H1 (cell line): ENCODE results near the gene C3orf18. TPM values are rescaled to one million over a fixed set of nuclear protein-coding genes. Genes with fewer than 3 reads are reported as not detected.

Experiments
- CTCF ChIA-PET: fragments of 300-600 bp; sonication (Branson Sonifier 250); formaldehyde crosslinking; loops from one replicate; lab custom pipeline; 2021; ENCODE audit not compliant: partially characterized antibody; lab: Charles Lee
- POLR2A ChIA-PET: fragments of 300-600 bp; sonication (Branson Sonifier 250); formaldehyde crosslinking; loops from one replicate; lab custom pipeline; 2021; ENCODE audit warnings: inconsistent platforms; ENCODE audit not compliant: partially characterized antibody; lab: Charles Lee
- DNase-seq, 2 experiments: peaks; one replicate each; pipeline versions ENCODE4 v3.0.0 to v3.0.0-alpha.2; 2010 to 2022; ENCODE audit warnings: low spot score in 2 of 2, low read depth in 1 of 2, mixed read lengths in 1 of 2
- FAIRE-seq: peaks from 2 replicates; lab custom pipeline; 2011; peaks lifted over from hg19 to GRCh38; lab: Jason Lieb, UNC
- H2AFZ ChIP-seq: 2 replicates; pipeline ENCODE4 v1.8.1; 2012; ENCODE audit warnings: low read length, inconsistent platforms
- H2AK5ac ChIP-seq: 2 replicates; pipeline ENCODE4 v1.6.1; 2013; ENCODE audit warnings: low read depth, low read length
- H2BK120ac ChIP-seq: replicated peaks from 2 replicates; pipeline ENCODE3; 2013; ENCODE audit warnings: low read depth, low read length, inconsistent platforms
- H2BK12ac ChIP-seq: 2 replicates; pipeline ENCODE4 v1.6.1; 2013; ENCODE audit warnings: low read depth, low read length
- H2BK15ac ChIP-seq: 2 replicates; pipeline ENCODE4 v1.6.1; 2013; ENCODE audit warnings: low read length
- H2BK20ac ChIP-seq: 2 replicates; pipeline ENCODE4 v1.6.1; 2013; ENCODE audit warnings: low read length
- H2BK5ac ChIP-seq: 2 replicates; pipeline ENCODE4 v1.6.1; 2013; ENCODE audit warnings: low read depth, low read length
- H3K14ac ChIP-seq: 2 replicates; pipeline ENCODE4 v1.6.1; 2013; ENCODE audit warnings: inconsistent platforms; ENCODE audit not compliant: insufficient read length
- H3K18ac ChIP-seq: 2 replicates; pipeline ENCODE4 v1.6.1; 2013; ENCODE audit warnings: low read length; ENCODE audit errors: extremely low read depth
- H3K23ac ChIP-seq: 2 replicates; pipeline ENCODE4 v1.6.1; 2013; ENCODE audit warnings: inconsistent platforms; ENCODE audit not compliant: insufficient read length
- H3K23me2 ChIP-seq: 2 replicates; pipeline ENCODE4 v1.6.1; 2013; ENCODE audit warnings: low read depth, low read length
- H3K27ac ChIP-seq: 2 replicates; pipeline ENCODE4 v1.6.1; 2011; ENCODE audit warnings: low read depth, low read length, inconsistent platforms
- H3K27me3 ChIP-seq, 4 experiments: replicated peaks in 1 of 4; 1 replicate in 1 of 4; 2 replicates in 3 of 4; pipeline versions ENCODE4 v1.6.1 to v1.8.1; 2011 to 2013; ENCODE audit warnings: low read length in 3 of 4, mild to moderate bottlenecking in 3 of 4, inconsistent platforms in 2 of 4, mixed read lengths in 2 of 4, moderate library complexity in 1 of 4; ENCODE audit not compliant: control insufficient read depth in 3 of 4, insufficient read depth in 3 of 4; ENCODE audit errors: extremely low read depth in 1 of 4
- H3K36me3 ChIP-seq, 4 experiments: 2 replicates each; pipeline versions ENCODE4 v1.6.1 to v1.8.1; 2011 to 2013; ENCODE audit warnings: mild to moderate bottlenecking in 4 of 4, low read length in 3 of 4, moderate library complexity in 2 of 4, control low read depth in 1 of 4, inconsistent platforms in 1 of 4; ENCODE audit not compliant: insufficient read depth in 4 of 4, control insufficient read depth in 2 of 4
- H3K4ac ChIP-seq: replicated peaks from 2 replicates; pipeline ENCODE3; 2013; ENCODE audit warnings: low read length, low read depth, mixed read lengths, inconsistent platforms; ENCODE audit not compliant: insufficient read length
- H3K4me1 ChIP-seq, 4 experiments: replicated peaks in 1 of 4; 1 replicate in 1 of 4; 2 replicates in 3 of 4; pipeline versions ENCODE4 v1.6.1 to v1.8.1; 2011 to 2013; ENCODE audit warnings: low read length in 3 of 4, inconsistent platforms in 2 of 4, mixed read lengths in 1 of 4; ENCODE audit not compliant: insufficient read depth in 4 of 4, control insufficient read depth in 3 of 4
- H3K4me2 ChIP-seq, 2 experiments: 2 replicates each; pipeline versions ENCODE4 v1.6.1 to v1.8.1; 2011 to 2013; ENCODE audit warnings: low read depth in 2 of 2, low read length in 2 of 2, control low read depth in 1 of 2, inconsistent platforms in 1 of 2, mild to moderate bottlenecking in 1 of 2; ENCODE audit not compliant: insufficient read depth in 1 of 2
- H3K4me3 ChIP-seq, 4 experiments: fragments of 200-600, 300-600 bp in 1 of 4; sonication (generic), shearing (Covaris generic), sonication (Bioruptor Twin) in 1 of 4; 2 replicates each; pipeline versions ENCODE4 v1.5.1 to v1.8.1; 2011 to 2016; ENCODE audit warnings: low read length in 4 of 4, low read depth in 3 of 4, control low read depth in 2 of 4, inconsistent platforms in 2 of 4, mild to moderate bottlenecking in 2 of 4, mixed read lengths in 1 of 4, moderate library complexity in 1 of 4; ENCODE audit not compliant: insufficient read depth in 2 of 4; ENCODE audit errors: extremely low read depth in 1 of 4
- H3K56ac ChIP-seq: replicated peaks from 2 replicates; pipeline ENCODE3; 2013; ENCODE audit warnings: low read depth, mild to moderate bottlenecking, mixed read lengths, low read length, inconsistent platforms; ENCODE audit not compliant: insufficient read length
- H3K79me1 ChIP-seq: 2 replicates; pipeline ENCODE4 v1.6.1; 2013; ENCODE audit warnings: low read depth, low read length, control low read depth
- H3K79me2 ChIP-seq, 2 experiments: 2 replicates each; pipeline versions ENCODE4 v1.6.1 to v1.8.1; 2012 to 2013; ENCODE audit warnings: low read length in 2 of 2, mild to moderate bottlenecking in 2 of 2, inconsistent platforms in 1 of 2; ENCODE audit not compliant: insufficient read depth in 2 of 2, control insufficient read depth in 1 of 2
- H3K9ac ChIP-seq, 4 experiments: replicated peaks in 1 of 4; 1 replicate in 1 of 4; 2 replicates in 3 of 4; pipeline versions ENCODE4 v1.6.1 to v1.8.1; 2011 to 2013; ENCODE audit warnings: low read depth in 3 of 4, low read length in 3 of 4, control low read depth in 2 of 4, mild to moderate bottlenecking in 2 of 4, moderate library complexity in 2 of 4, inconsistent platforms in 1 of 4; ENCODE audit errors: extremely low read depth in 1 of 4
- H3K9me3 ChIP-seq, 2 experiments: 2 replicates each; pipeline versions ENCODE4 v1.6.1 to v1.8.1; 2012 to 2013; ENCODE audit warnings: mild to moderate bottlenecking in 2 of 2, moderate library complexity in 2 of 2, control low read depth in 1 of 2, inconsistent platforms in 1 of 2, low read depth in 1 of 2, low read length in 1 of 2, mixed read lengths in 1 of 2; ENCODE audit not compliant: insufficient read depth in 2 of 2
- H4K20me1 ChIP-seq, 2 experiments: replicated peaks in 1 of 2; 2 replicates each; pipeline versions ENCODE3 to v1.8.1; 2011 to 2013; ENCODE audit warnings: inconsistent platforms in 2 of 2, low read length in 2 of 2, mild to moderate bottlenecking in 1 of 2; ENCODE audit not compliant: insufficient read depth in 2 of 2, control insufficient read depth in 1 of 2
- H4K5ac ChIP-seq: 2 replicates; pipeline ENCODE4 v1.6.1; 2013; ENCODE audit warnings: low read length, low read depth, mixed read lengths, inconsistent platforms; ENCODE audit not compliant: insufficient read length
- H4K8ac ChIP-seq: 2 replicates; pipeline ENCODE4 v1.8.0; 2013; ENCODE audit warnings: mild to moderate bottlenecking, moderate library complexity, low read length, inconsistent platforms; ENCODE audit not compliant: insufficient read depth; ENCODE audit errors: extremely low read depth
- H4K91ac ChIP-seq: replicated peaks from 2 replicates; pipeline ENCODE3; 2013; ENCODE audit warnings: low read length, mixed read lengths, inconsistent platforms; ENCODE audit not compliant: insufficient read length
- KDM4A ChIP-seq: IDR thresholded peaks from one replicate; pipeline ENCODE4 v1.7.1; 2012; ENCODE audit warnings: low read depth, mild to moderate bottlenecking, moderate library complexity, low read length, inconsistent platforms; ENCODE audit not compliant: severe bottlenecking
- TAF1 ChIP-seq: IDR thresholded peaks from 2 replicates; pipeline ENCODE4 v1.6.1; 2011; ENCODE audit warnings: mild to moderate bottlenecking, low read depth, low read length
- WGBS, 2 experiments: shearing (Covaris generic) in 1 of 2; methylation state at CpG; one replicate each; pipeline versions ENCODE4 v1.1.6 to v1.1.7; 2013 to 2015; ENCODE audit warnings: low lambda C conversion rate in 2 of 2, mixed read lengths in 2 of 2, inconsistent platforms in 1 of 2, low coverage in 1 of 2, missing lambda C conversion rate in 1 of 2; ENCODE audit not compliant: insufficient replicate concordance in 2 of 2, insufficient coverage in 1 of 2, insufficient read length in 1 of 2; ENCODE audit errors: extremely low coverage in 1 of 2, missing lambda C conversion rate in 1 of 2; 5-methylcytosine and 5-hydroxymethylcytosine counted together
- polyA plus RNA-seq, 7 experiments: library from polyadenylated mRNA; depleted of rRNA in 3 of 7; stranded (reverse) in 5 of 7; unstranded in 2 of 7; fragments of >200 nt in 5 of 7; fragments of 200-250 nt in 2 of 7; gene quantifications; 1 replicate in 5 of 7; 2 replicates in 1 of 7; 4 replicates in 1 of 7; pipeline versions ENCODE4 v1.2.1 to v1.2.3, GENCODE V29; 2011 to 2013; ENCODE audit warnings: missing spikeins in 2 of 7, mixed read lengths in 2 of 7
- total RNA-seq: library from RNA; stranded (reverse); fragmentation: NEBNext Ultra II Directional; extraction: Animal tissue kit (Norgen Biotek cat#: 25700); gene quantifications from 2 replicates; pipeline ENCODE4 v1.2.1, GENCODE V29; 2021

C3orf18 gene
- total and polyA plus RNA-seq, 2 of the 8 experiments (the other 6 are each of a cell fraction or from before 2014, with no cell fraction given), result 7.5 to 15.0 TPM

- ChIA-PET CTCF (interaction anchor here (1.0 to 46.5 kb wide), 5 partner anchors 9 to 191 kb away, joined by 3 to 863 read pairs (median 3); partner anchors contain the start of genes CISH and MAPKAPK3), POLR2A (interaction anchor here (1.8 kb wide), 1 partner anchor 227 kb away, joined by 5 read pairs; no protein-coding TSS in a partner anchor)
- Histone ChIP-seq H3K27ac (no peak overlapping the region), H3K4me2 (no peak overlapping the region), H3K79me1 (no peaks in the 10 kb centered on the region), H3K56ac (no peak overlapping the region), H4K91ac (no peak overlapping the region), H3K23ac (no peak overlapping the region), H3K4me1 (peaks cover 0 to 6% (median 4%) of the 10 kb centered on the region in 4 experiments; a peak in 5 of 7 replicates), H3K9ac (no peak overlapping the region; a peak in 1 of 7 replicates), H3K36me3 (no peaks in the 10 kb centered on the region), H3K9me3 (no peaks in the 10 kb centered on the region), H3K23me2 (peaks cover 9% of the 10 kb centered on the region; the same call in 1 of the 2 replicates), H3K14ac (no peak overlapping the region), H2BK120ac (no peak overlapping the region), H3K79me2 (no peaks in the 10 kb centered on the region), H3K4me3 (no peak overlapping the region), H2BK5ac (no peak overlapping the region), H2AFZ (no peak overlapping the region), H2BK15ac (no peak overlapping the region), H4K20me1 (no peaks in the 10 kb centered on the region), H4K5ac (no peak overlapping the region), H3K18ac (no peak overlapping the region), H3K27me3 (peaks cover 0 to 13% (median 5%) of the 10 kb centered on the region in 4 experiments; a peak in 4 of 7 replicates), H2AK5ac (no peak overlapping the region), H3K4ac (no peak overlapping the region), H2BK20ac (no peak overlapping the region), H4K8ac (no peak overlapping the region), H2BK12ac (no peak overlapping the region)
- 78% methylated on average over 2 of the region's 2 CpGs; no CpG with 5 or more reads in 1 of the 2 experiments for WGBS, 2 experiments
- DNase-seq (no peak), FAIRE-seq (no peak)
- TF ChIP-seq KDM4A (no peak), TAF1 (no peak)
Observed at GRCh38 chr3:50563867-50564266, 3.7 kb downstream of the C3orf18 start.
